Measurements from ENCODE around the gene CCDC74A.
A peak's percentile ranks its signal among the peaks of the same experiment; 100 is the strongest.
"Not testable (repeated sequence)": the region's sequence is repeated elsewhere in the genome, so short reads cannot be mapped to it uniquely, and the experiment has no call there.

The CCDC74A gene

DNA sequence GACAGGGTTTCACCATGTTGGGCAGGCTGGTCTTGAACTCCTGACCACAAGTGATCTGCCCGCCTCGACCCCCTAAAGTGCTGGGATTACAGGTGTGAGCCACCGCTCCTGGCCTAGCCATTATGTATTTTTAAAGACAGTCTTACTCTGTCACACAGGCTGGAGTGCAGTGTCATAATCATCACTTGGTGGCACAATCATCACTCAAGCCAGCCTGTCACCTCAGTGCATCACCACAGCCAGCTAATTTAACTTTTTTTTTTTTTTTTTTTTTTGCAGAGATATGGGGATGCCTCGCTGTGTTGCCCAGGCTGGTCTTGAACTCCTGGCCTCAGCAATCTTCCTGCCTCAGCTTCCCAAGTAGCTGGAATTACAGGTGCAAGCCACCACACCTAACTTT is 24.1 kb upstream of the CCDC74A start:
- DNase-seq = not testable (repeated sequence)

GRCh38 chr2:131504082-131504750 is 23.5 kb upstream of the CCDC74A start:
- DNase-seq = not testable (repeated sequence)

- DNase-seq = no peak
Measured at GRCh38 chr2:131509615-131510014, 18.1 kb upstream of the CCDC74A start.

- not testable (repeated sequence) for DNase-seq
Measured at GRCh38 chr2:131511291-131511968, 16.3 kb upstream of the CCDC74A start.

DNA sequence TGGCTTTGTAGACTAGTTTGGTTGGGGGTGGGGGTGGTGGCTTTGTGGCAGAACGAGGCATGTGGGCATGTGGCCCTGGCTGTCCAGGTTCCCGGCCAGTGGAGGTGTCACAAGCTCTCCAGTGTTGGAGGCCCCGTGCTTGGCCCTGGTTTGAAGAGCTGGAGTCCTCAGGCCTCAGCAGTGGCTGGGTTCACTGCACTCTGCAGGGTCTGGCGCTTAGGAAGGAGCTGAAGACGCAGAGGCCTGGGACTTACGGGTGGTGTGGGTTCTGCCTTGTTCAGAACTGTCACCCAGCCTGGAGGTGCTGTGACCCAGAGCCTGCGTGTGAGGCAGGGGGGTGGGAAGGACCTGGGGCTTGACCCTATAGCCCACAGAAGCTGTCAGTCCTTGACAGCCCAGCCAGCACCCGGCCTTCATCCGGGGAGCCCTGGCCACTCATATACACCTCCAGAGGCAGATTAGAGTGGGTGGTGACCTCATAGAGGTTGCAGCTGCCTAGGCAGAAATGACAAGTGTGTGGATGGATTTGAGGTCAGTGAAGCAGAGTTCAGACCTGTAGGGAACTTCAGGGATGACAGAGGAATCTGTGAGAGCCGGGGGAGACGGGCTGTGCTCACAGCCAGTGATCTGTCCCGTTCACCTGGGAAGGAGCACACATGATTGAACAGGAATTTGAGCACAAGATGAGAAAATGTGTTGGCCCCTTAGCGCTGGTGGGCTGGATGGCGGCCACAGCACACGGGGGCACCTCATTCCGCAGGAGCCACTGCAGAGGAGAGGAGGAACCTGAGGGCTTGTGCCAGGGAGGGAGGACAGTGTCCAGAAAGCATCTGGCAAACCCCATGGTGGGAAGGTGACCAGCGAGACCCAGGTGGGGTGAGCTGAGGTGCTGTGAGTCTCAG is 15.5 kb upstream of the CCDC74A start:
- not testable (repeated sequence) for DNase-seq

DNA sequence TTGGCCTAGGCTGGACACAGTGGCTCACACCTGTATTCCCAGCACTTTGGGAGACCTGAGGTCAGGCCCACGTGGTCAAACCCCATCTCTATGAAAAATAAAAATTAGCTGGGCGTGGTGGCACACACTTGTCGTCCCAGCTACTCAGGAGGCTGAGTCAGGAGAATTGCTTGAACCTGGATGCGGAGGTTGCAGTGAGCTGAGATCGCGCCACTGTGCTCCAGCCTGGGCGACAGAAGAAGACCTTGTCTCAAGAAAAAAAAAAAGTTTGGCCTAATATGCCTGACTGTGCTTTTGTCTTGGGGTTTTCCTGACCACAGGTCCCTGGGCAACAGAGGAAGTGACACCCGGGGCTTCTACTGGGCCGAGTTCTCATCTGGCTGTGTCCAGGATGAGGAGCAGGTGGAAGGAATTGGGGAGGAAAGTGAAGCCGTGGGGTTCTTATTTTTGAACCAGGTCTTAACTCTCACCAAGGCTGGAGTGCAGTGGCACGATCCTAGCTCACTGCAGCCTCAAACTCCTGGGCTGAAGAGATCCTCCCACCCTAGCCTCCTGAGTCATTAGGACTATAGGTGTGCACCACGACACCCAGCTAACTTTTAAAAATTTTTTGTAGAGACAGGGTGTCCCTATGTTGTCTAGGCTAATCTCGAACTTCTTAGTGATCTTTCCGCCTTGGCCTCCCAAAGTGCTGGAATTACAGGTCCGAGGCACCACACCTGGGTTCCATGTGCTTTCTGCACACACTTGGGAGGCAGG is 13.1 kb upstream of the CCDC74A start:
- not testable (repeated sequence) for DNase-seq

DNA sequence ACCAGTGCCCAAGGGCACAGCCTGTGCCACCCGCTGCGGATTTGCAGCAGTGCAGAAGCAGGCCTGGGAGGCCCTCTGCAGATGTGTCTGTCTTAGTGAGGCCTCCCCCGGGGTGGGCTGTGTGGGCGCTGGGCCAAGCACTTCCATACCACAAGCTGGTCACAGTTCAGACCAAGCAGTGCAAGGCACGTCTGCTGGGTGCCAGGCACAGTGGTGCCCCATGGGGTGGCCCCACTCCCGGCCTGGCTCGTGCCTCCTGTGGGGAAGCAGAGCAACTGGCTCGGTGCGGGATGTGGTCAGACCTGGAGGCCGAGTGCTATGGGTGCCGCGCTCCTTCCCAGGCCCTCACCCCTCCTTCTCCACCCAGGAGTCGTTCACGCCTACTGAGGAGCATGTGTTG is 12.5 kb upstream of the CCDC74A start:
- not testable (repeated sequence) for DNase-seq

GRCh38 chr2:131516011-131516410 is 11.7 kb upstream of the CCDC74A start:
- no peak for DNase-seq

DNA sequence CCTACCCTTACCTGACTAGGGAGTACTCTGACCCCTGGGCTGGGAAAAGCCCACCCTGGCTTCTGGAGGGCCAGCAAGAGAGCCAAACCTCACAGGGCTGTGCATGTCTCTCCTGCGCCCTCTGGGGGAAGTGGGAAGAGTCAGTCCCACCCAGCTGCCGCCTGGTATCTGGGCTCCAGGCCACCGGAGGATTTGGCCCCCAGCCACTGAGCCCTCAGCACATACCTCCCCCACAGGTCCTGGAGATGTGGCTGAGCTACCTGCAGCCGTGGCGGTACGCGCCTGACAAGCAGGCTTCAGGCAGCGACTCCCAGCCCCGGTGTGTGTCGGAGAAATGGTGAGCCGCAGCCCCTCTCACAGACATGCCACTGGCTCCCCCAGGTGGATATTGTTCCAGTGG is 11.1 kb upstream of the CCDC74A start:
- peak; percentile 55 for DNase-seq

GRCh38 chr2:131517106-131517831 is 10.4 kb upstream of the CCDC74A start:
- DNase-seq = no peak

DNA sequence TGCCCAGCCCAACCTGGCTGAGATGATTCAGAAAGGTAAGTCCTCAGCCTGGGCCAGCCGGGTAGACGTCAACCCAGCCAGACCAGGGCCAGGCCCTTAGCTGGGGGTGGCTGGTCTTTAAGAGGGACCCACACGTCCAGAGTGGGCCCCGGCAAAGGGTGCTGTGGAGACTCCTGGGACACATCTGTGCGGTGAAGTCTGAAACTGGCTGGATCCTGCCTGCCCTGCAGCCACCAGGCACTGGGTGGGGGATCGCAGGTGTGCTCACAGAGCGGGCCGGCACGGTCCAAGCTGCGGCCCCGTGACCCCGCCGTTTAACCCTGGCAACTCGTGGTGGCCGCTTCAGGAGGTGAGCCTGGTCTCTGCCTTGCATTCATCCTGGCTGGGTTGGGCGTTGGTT is 9.8 kb upstream of the CCDC74A start:
- not testable (repeated sequence) for DNase-seq

- DNase-seq = not testable (repeated sequence)
Measured at GRCh38 chr2:131518531-131518930, 9.2 kb upstream of the CCDC74A start.

GRCh38 chr2:131519466-131519865 is 8.2 kb upstream of the CCDC74A start:
- no peak for DNase-seq

- not testable (repeated sequence) for DNase-seq
Measured at GRCh38 chr2:131519871-131520470, 7.7 kb upstream of the CCDC74A start.

DNA sequence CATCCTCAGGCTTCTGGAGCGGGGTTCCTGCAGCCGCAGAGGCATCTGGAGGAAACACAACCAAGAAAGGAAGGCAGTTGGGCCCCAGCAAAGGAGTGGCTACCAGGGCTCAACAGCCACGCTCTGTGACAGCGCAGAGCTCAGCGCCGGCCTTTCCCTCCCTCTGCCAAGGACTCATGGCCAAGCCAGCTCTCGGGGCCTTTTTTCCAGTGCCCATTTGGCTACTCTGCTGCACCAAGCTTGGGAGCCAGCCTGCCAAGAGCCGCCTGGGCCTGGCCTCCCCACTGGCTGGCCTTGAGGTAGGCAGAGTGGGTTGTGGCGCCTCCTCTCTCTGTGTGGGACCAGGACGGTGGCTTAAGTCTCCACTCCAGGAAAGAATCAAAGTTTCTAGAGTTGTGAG is 7.2 kb upstream of the CCDC74A start:
- DNase-seq = no peak

GRCh38 chr2:131521524-131521923 is 6.2 kb upstream of the CCDC74A start:
- DNase-seq = not testable (repeated sequence)

GRCh38 chr2:131521961-131522781 is 5.5 kb upstream of the CCDC74A start:
- DNase-seq = no peak

DNA sequence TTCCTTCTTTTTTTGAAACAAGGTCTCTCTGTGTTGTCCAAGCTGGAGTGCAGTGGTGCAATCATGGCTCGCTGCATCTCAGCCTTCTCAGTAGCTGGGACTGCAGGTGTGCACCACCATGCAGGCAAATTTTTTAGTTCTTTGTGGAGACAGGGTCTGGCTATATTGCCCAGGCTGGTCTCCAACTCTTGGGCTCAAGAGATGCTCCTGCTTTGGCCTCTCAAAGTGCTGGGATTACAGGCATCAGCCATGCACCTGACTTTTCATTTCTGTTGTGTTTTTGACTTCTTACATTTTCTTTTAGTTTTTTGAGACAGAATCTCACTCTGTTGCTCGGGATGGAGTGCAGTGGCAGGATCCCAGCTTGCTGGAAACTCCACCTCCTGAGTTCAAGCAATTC is 2.4 kb upstream of the CCDC74A start:
- not testable (repeated sequence) for DNase-seq

GRCh38 chr2:131528981-131529863 is 1.5 kb downstream of the CCDC74A start:
- not testable (repeated sequence) for DNase-seq

Measured in hematopoietic multipotent progenitor cell treated with erythropoietin and hydrocortisone succinate and interleukin-3 and kit ligand, for 4 days (in vitro differentiated cells).